HG02973 (cell line): ENCODE data around the gene RAD50.
"Not testable (repeated sequence)": the region's sequence is repeated elsewhere in the genome, so short reads cannot be mapped to it uniquely, and the experiment has no call there.

ENCODE experiments used
- ATAC-seq: cut with Tn5 transposase; IDR thresholded peaks from one replicate; pipeline ENCODE4 v1.9.1; 2021; ENCODE audit warnings: moderate library complexity; ENCODE audit not compliant: unreplicated experiment

The RAD50 gene

GRCh38 chr5:132628814-132629213 is 72.0 kb downstream of the RAD50 start:
- ATAC-seq: no peak

GRCh38 chr5:132629230-132629944 is 72.6 kb downstream of the RAD50 start:
- peak; percentile 78 for ATAC-seq

GRCh38 chr5:132633587-132633986 is 76.8 kb downstream of the RAD50 start:
- ATAC-seq: not testable (repeated sequence)

GRCh38 chr5:132635873-132636272 is 79.1 kb downstream of the RAD50 start:
- peak; percentile 53 for ATAC-seq

GRCh38 chr5:132637241-132637640 is 80.5 kb downstream of the RAD50 start:
- no peak for ATAC-seq

- peak; percentile 56 for ATAC-seq
Measured at GRCh38 chr5:132639706-132640130, 82.9 kb downstream of the RAD50 start.

- ATAC-seq: no peak
Measured at GRCh38 chr5:132640613-132641012, 83.8 kb downstream of the RAD50 start.

- peak; percentile 33 for ATAC-seq
Measured at GRCh38 chr5:132641241-132641723, 84.5 kb downstream of the RAD50 start.

GRCh38 chr5:132641841-132642240 is 85.1 kb downstream of the RAD50 start:
- ATAC-seq: no peak

- ATAC-seq: no peak
Measured at GRCh38 chr5:132644177-132644576, 87.4 kb downstream of the RAD50 start.

GRCh38 chr5:132646583-132647266 is 89.9 kb downstream of the RAD50 start:
- ATAC-seq: no peak

GRCh38 chr5:132647473-132647872 is 90.7 kb downstream of the RAD50 start:
- ATAC-seq: no peak

- no peak for ATAC-seq
Measured at GRCh38 chr5:132648355-132648754, 91.6 kb downstream of the RAD50 start.

GRCh38 chr5:132651838-132652469 is 95.2 kb downstream of the RAD50 start:
- no peak for ATAC-seq

GRCh38 chr5:132653716-132654115 is 96.9 kb downstream of the RAD50 start:
- no peak for ATAC-seq

- no peak for ATAC-seq
Measured at GRCh38 chr5:132655821-132656773, 99.3 kb downstream of the RAD50 start.

GRCh38 chr5:132656774-132657355 is 100.1 kb downstream of the RAD50 start:
- no peak for ATAC-seq

- ATAC-seq: no peak
Measured at GRCh38 chr5:132657676-132658380, 101.1 kb downstream of the RAD50 start, which contains the start of gene IL13. IL13 (plus strand) TSS chr5:132658173; CDS start chr5:132658187, 14 bp downstream.
